Mammary epithelial cell (primary cell): ENCODE data around the gene HOXA11.

ENCODE experiments used
- CTCF ChIP-seq, 2 donors: IDR thresholded peaks in 1 of 2; conservative IDR thresholded peaks in 1 of 2; 2 replicates each; pipeline ENCODE4 v1.5.1; 2011 to 2012; ENCODE audit warnings: inconsistent platforms in 2 of 2, low read length in 2 of 2, mild to moderate bottlenecking in 2 of 2, control low read depth in 1 of 2, low read depth in 1 of 2; ENCODE audit not compliant: insufficient read depth in 1 of 2; ENCODE audit errors: extremely low read depth in 1 of 2
- EZH2 ChIP-seq: IDR thresholded peaks from 2 replicates; pipeline ENCODE4 v1.6.1; 2012; ENCODE audit warnings: low read length, inconsistent platforms, borderline replicate concordance

- TF ChIP-seq CTCF (conservative IDR thresholded peaks at IDR 0.05 in 1 of 2, IDR thresholded peaks at IDR 0.05 in 1 of 2; ENCODE audit: extremely low read depth in 1 of 2, insufficient read depth in 1 of 2, low read depth in 1 of 2, low read length in 2 of 2) (no peak), EZH2 (no peak)
Measured at GRCh38 chr7:27158436-27159265, 26.4 kb downstream of the HOXA11 start.
